HepG2 (cell line): ENCODE measurements around the gene CLRN3. TPM values are rescaled to one million over a fixed set of nuclear protein-coding genes. Genes with fewer than 3 reads are reported as not detected.

Source experiments
- ATAC-seq: fragments of 200-7000 bp; cut with Tn5 transposase; 3 replicates; pipeline ENCODE4 v1.9.1; 2020; ENCODE audit warnings: mild to moderate bottlenecking, moderate library complexity
- BruUV-seq: library from RNA; stranded (reverse); fragments of 400-500 nt; replicated peaks from 2 replicates; lab custom pipeline; 2021; lab: Mats Ljungman, UMichigan
- CTCF ChIA-PET: fragments of 300-600 bp; formaldehyde crosslinking; extraction: SDS; loops from one replicate; lab custom pipeline; 2021; ENCODE audit warnings: low total read pairs, inconsistent platforms, low intra/inter-chr PET ratio; lab: Yijun Ruan, JAX
- POLR2A ChIA-PET: fragments of 350-600 bp; sonication (Branson Sonifier 250); formaldehyde crosslinking; loops from one replicate; lab custom pipeline; 2020; ENCODE audit warnings: antibody characterized with exemption, inconsistent platforms; lab: Yijun Ruan, JAX
- DNase-seq: peaks from one replicate; pipeline ENCODE4 v3.0.0-alpha.2; 2015; ENCODE audit warnings: low spot score
- FAIRE-seq: peaks from 3 replicates; lab custom pipeline; 2011; peaks lifted over from hg19 to GRCh38; lab: Jason Lieb, UNC
- H2AFZ ChIP-seq: one replicate; pipeline ENCODE4 v1.6.1; 2011; ENCODE audit warnings: low read length, inconsistent platforms
- H3K27ac ChIP-seq: fragments of 300-600 bp; 3 replicates; pipeline ENCODE4 v1.8.0; 2011; ENCODE audit warnings: mixed run types, mild to moderate bottlenecking, mixed read lengths, low read length, inconsistent platforms; ENCODE audit not compliant: insufficient read depth; ENCODE audit errors: extremely low read length
- H3K27me3 ChIP-seq, 2 experiments: fragments of 200-600 bp in 1 of 2; 2 replicates in 1 of 2; 3 replicates in 1 of 2; pipeline versions ENCODE4 v1.6.0 to v1.8.0; 2011; ENCODE audit warnings: low read length in 2 of 2, mild to moderate bottlenecking in 2 of 2, moderate library complexity in 2 of 2, inconsistent platforms in 1 of 2; ENCODE audit not compliant: insufficient read depth in 2 of 2, control insufficient read depth in 1 of 2
- H3K36me3 ChIP-seq, 2 experiments: fragments of 200-600 bp in 1 of 2; replicated peaks in 1 of 2; 2 replicates in 1 of 2; 3 replicates in 1 of 2; pipeline versions ENCODE4 v1.5.1 to v1.8.0; 2011; ENCODE audit warnings: low read length in 2 of 2, inconsistent platforms in 1 of 2; ENCODE audit not compliant: insufficient read depth in 2 of 2, control insufficient read depth in 1 of 2
- H3K4me1 ChIP-seq: 2 replicates; pipeline ENCODE4 v1.5.1; 2012; ENCODE audit warnings: low read length, inconsistent platforms; ENCODE audit not compliant: insufficient read depth
- H3K4me2 ChIP-seq: 2 replicates; pipeline ENCODE4 v1.6.0; 2011; ENCODE audit warnings: low read depth, low read length, inconsistent platforms
- H3K4me3 ChIP-seq, 3 experiments: fragments of 200-600 bp in 1 of 3; sonication (generic), shearing (Covaris generic) in 1 of 3; replicated peaks in 1 of 3; 2 replicates each; pipeline ENCODE4 v1.5.1; 2011 to 2016; ENCODE audit warnings: low read length in 3 of 3, inconsistent platforms in 2 of 3, low read depth in 2 of 3, mild to moderate bottlenecking in 2 of 3, control low read depth in 1 of 3, mixed read lengths in 1 of 3; ENCODE audit not compliant: insufficient read depth in 1 of 3
- H3K79me2 ChIP-seq: one replicate; pipeline ENCODE4 v1.6.1; 2011; ENCODE audit warnings: low read length, inconsistent platforms; ENCODE audit not compliant: insufficient read depth
- H3K9ac ChIP-seq: 2 replicates; pipeline ENCODE4 v1.6.0; 2011; ENCODE audit warnings: mild to moderate bottlenecking, low read depth, low read length, inconsistent platforms; ENCODE audit not compliant: insufficient read depth
- H3K9me3 ChIP-seq: 2 replicates; pipeline ENCODE4 v1.5.1; 2012; ENCODE audit warnings: mild to moderate bottlenecking, low read length
- H4K20me1 ChIP-seq: 2 replicates; pipeline ENCODE4 v1.6.0; 2011; ENCODE audit warnings: inconsistent platforms, mild to moderate bottlenecking, low read length, moderate library complexity; ENCODE audit not compliant: insufficient read depth
- ARNT ChIP-seq: fragments of 450-650 bp; IDR thresholded peaks from 2 replicates; pipeline ENCODE4 v1.6.1; 2017
- CBFB ChIP-seq: sonication (generic); formaldehyde crosslinking; IDR thresholded peaks from 2 replicates; pipeline ENCODE4 v1.4.0; 2020; ENCODE audit warnings: missing genetic modification reagents
- CEBPZ ChIP-seq: IDR thresholded peaks from 2 replicates; pipeline ENCODE4 v1.6.1; 2012; ENCODE audit warnings: low read length, improper control_type of control experiment
- DNMT1 ChIP-seq: sonication (generic); formaldehyde crosslinking; IDR thresholded peaks from 2 replicates; pipeline ENCODE4 v1.5.1; 2020; ENCODE audit warnings: mild to moderate bottlenecking, missing genetic modification reagents
- ZBTB33 ChIP-seq: sonication (generic); formaldehyde crosslinking; IDR thresholded peaks from 2 replicates; pipeline ENCODE4 v1.4.0; 2020; ENCODE audit warnings: missing genetic modification reagents
- ZBTB4 ChIP-seq: sonication (generic); formaldehyde crosslinking; IDR thresholded peaks from 2 replicates; pipeline ENCODE4 v1.4.0; 2020; ENCODE audit warnings: missing genetic modification reagents, mild to moderate bottlenecking, borderline replicate concordance
- ZKSCAN1 ChIP-seq: fragments of 150-350 bp; IDR thresholded peaks from 2 replicates; pipeline ENCODE4 v1.6.1; 2014; ENCODE audit warnings: low read length
- ZNF660 ChIP-seq: sonication (generic); formaldehyde crosslinking; IDR thresholded peaks from 2 replicates; pipeline ENCODE4 v1.5.1; 2020; ENCODE audit warnings: mild to moderate bottlenecking, low read depth, missing genetic modification reagents, borderline replicate concordance
- ZSCAN22 ChIP-seq: sonication (generic); formaldehyde crosslinking; IDR thresholded peaks from 2 replicates; pipeline ENCODE4 v1.4.0; 2020; ENCODE audit warnings: mild to moderate bottlenecking, missing genetic modification reagents
- WGBS: methylation state at CpG from one replicate; pipeline ENCODE4 v1.1.6; 2017; ENCODE audit warnings: low lambda C conversion rate; 5-methylcytosine and 5-hydroxymethylcytosine counted together
- in situ Hi-C: cut with HindIII; loops from 2 replicates; pipeline ENCODE4 v1.10.0; 2017; ENCODE audit warnings: low pct_unique_long_range_greater_than_20kb; ENCODE audit not compliant: extremely low pct_ligation_motif_present
- intact Hi-C: fragments of 100-400 bp; cut with micrococcal nuclease; formaldehyde crosslinking; loops from one replicate; pipeline ENCODE4 v1.10.0; 2022; ENCODE audit not compliant: unreplicated experiment
- polyA plus RNA-seq, 8 experiments: library from polyadenylated mRNA; depleted of rRNA in 3 of 8; stranded (reverse) in 7 of 8; unstranded in 1 of 8; fragments of >200 nt; fragmentation: Illumina TruSeq in 4 of 8; extraction: Trizol in 4 of 8; gene quantifications; 2 replicates each; pipeline versions ENCODE4 v1.2.1 to v1.2.3, GENCODE V29; 2011 to 2016; ENCODE audit warnings: low read depth in 4 of 8, missing spikeins in 1 of 8, mixed read lengths in 1 of 8; ENCODE audit not compliant: insufficient read depth in 1 of 8
- total RNA-seq, 5 experiments: library from RNA; depleted of rRNA; stranded (reverse); fragments of >200 nt; fragmentation: Illumina TruSeq; extraction: Trizol; gene quantifications; 2 replicates each; pipeline ENCODE4 v1.2.3, GENCODE V29; 2016; ENCODE audit warnings: low read depth in 1 of 5

The CLRN3 gene
- total and polyA plus RNA-seq, 2 of the 13 experiments (the other 11 are each of a cell fraction or from before 2014, with no cell fraction given) = not detected

- no peak for ATAC-seq
- CTCF ChIA-PET = no interaction called here
- intact Hi-C loops = no loop called here
Measured at GRCh38 chr10:127932521-127933270, 40.0 kb upstream of the CLRN3 start.

GRCh38 chr10:127928021-127928806, 35.5 kb upstream of the CLRN3 start:
- H3K4me3 ChIP-seq = no peak overlapping the region
- H3K4me2 ChIP-seq = no peak overlapping the region
- no peaks in the 10 kb centered on the region for H4K20me1 ChIP-seq
- no TSS peak for BruUV-seq
- FAIRE-seq (no peak), DNase-seq (no peak), ATAC-seq (no peak)
- intact Hi-C loops = no loop called here
- no peaks in the 10 kb centered on the region for H3K9me3 ChIP-seq
- 1% methylated on average over 10 of the region's 10 CpGs for WGBS
- ChIA-PET CTCF (no interaction called here), POLR2A (no interaction called here)
- in situ Hi-C loops = no loop called here
- peaks cover 0 to 14% of the 10 kb centered on the region in 2 experiments; a peak in 4 of 5 replicates for H3K27me3 ChIP-seq
- H2AFZ ChIP-seq = no peak overlapping the region
- no peak overlapping the region for H3K9ac ChIP-seq
- H3K27ac ChIP-seq = no peak overlapping the region
- H3K79me2 ChIP-seq = no peaks in the 10 kb centered on the region
- H3K4me1 ChIP-seq = no peaks in the 10 kb centered on the region
- no peaks in the 10 kb centered on the region for H3K36me3 ChIP-seq
- no peak for TF ChIP-seq ZBTB4
- no peak for TF ChIP-seq ZKSCAN1
- TF ChIP-seq ZBTB33 = no peak
- no peak for TF ChIP-seq CEBPZ
- no peak for TF ChIP-seq ZSCAN22 (CRISPR knock-in tag)

More at GRCh38 chr10:127932521-127933270, 40.0 kb upstream of the CLRN3 start:
- FAIRE-seq (no peak), DNase-seq (no peak)
- Histone ChIP-seq H3K4me1 (no peaks in the 10 kb centered on the region), H4K20me1 (no peaks in the 10 kb centered on the region), H3K4me3 (no peak overlapping the region), H3K9me3 (no peaks in the 10 kb centered on the region), H3K27ac (no peak overlapping the region), H3K9ac (no peak overlapping the region), H2AFZ (no peak overlapping the region), H3K4me2 (no peak overlapping the region), H3K36me3 (no peaks in the 10 kb centered on the region), H3K27me3 (peaks cover 0 to 14% of the 10 kb centered on the region in 2 experiments; a peak in 3 of 5 replicates), H3K79me2 (no peaks in the 10 kb centered on the region)
- in situ Hi-C loops = no loop called here
- no TSS peak for BruUV-seq
- POLR2A ChIA-PET = no interaction called here
- TF ChIP-seq ARNT = no peak
- TF ChIP-seq ZNF660 (CRISPR knock-in tag) = no peak
- TF ChIP-seq CBFB (CRISPR knock-in tag) = no peak
- no peak for TF ChIP-seq DNMT1 (CRISPR knock-in tag)
- WGBS = 57% methylated on average over 15 of the region's 15 CpGs
